ENCODE data around the gene ITPKB.
"Not testable (repeated sequence)": the region's sequence is repeated elsewhere in the genome, so short reads cannot be mapped to it uniquely, and the experiment has no call there.

The ITPKB gene

GRCh38 chr1:226754793-226755533, 15.9 kb upstream of the ITPKB start:
- no peak for DNase-seq (ENCODE audit: low read depth)

GRCh38 chr1:226754097-226754496, 15.0 kb upstream of the ITPKB start:
- DNase-seq (ENCODE audit: low read depth): no peak

- DNase-seq (ENCODE audit: low read depth): no peak
Measured at GRCh38 chr1:226751703-226752102, 12.6 kb upstream of the ITPKB start.

- DNase-seq (ENCODE audit: low read depth): no peak
Measured at GRCh38 chr1:226751214-226751613, 12.1 kb upstream of the ITPKB start.

GRCh38 chr1:226749467-226749866, 10.4 kb upstream of the ITPKB start:
- no peak for DNase-seq (ENCODE audit: low read depth)

GRCh38 chr1:226748306-226748705, 9.2 kb upstream of the ITPKB start:
- no peak for DNase-seq (ENCODE audit: low read depth)

- DNase-seq (ENCODE audit: low read depth): not testable (repeated sequence)
Measured at GRCh38 chr1:226747519-226748263, 8.6 kb upstream of the ITPKB start.

GRCh38 chr1:226743259-226743658, 4.2 kb upstream of the ITPKB start:
- no peak for DNase-seq (ENCODE audit: low read depth)

GRCh38 chr1:226741009-226741408, 1.9 kb upstream of the ITPKB start:
- DNase-seq (ENCODE audit: low read depth): no peak

GRCh38 chr1:226739696-226740065, 599 bp upstream of the ITPKB start:
- DNase-seq (ENCODE audit: low read depth): no peak

- no peak for DNase-seq (ENCODE audit: low read depth)
Measured at GRCh38 chr1:226738421-226738994, 574 bp downstream of the ITPKB start.

GRCh38 chr1:226737819-226738420, 1.2 kb downstream of the ITPKB start:
- DNase-seq (ENCODE audit: low read depth): no peak

GRCh38 chr1:226736908-226737818, 1.9 kb downstream of the ITPKB start:
- DNase-seq (ENCODE audit: low read depth): no peak

- no peak for DNase-seq (ENCODE audit: low read depth)
Measured at GRCh38 chr1:226736001-226736907, 2.8 kb downstream of the ITPKB start.

GRCh38 chr1:226735576-226735975, 3.5 kb downstream of the ITPKB start:
- no peak for DNase-seq (ENCODE audit: low read depth)

GRCh38 chr1:226734611-226735153, 4.4 kb downstream of the ITPKB start:
- DNase-seq (ENCODE audit: low read depth): no peak

- no peak for DNase-seq (ENCODE audit: low read depth)
Measured at GRCh38 chr1:226733876-226734275, 5.2 kb downstream of the ITPKB start.

GRCh38 chr1:226733304-226733703, 5.8 kb downstream of the ITPKB start:
- DNase-seq (ENCODE audit: low read depth): no peak

- no peak for DNase-seq (ENCODE audit: low read depth)
Measured at GRCh38 chr1:226732856-226733291, 6.2 kb downstream of the ITPKB start.

GRCh38 chr1:226731257-226731893, 7.7 kb downstream of the ITPKB start:
- no peak for DNase-seq (ENCODE audit: low read depth)
